GM23338 (cell line): ENCODE data around the gene GCG. TPM values are rescaled to one million over a fixed set of nuclear protein-coding genes. Genes with fewer than 3 reads are reported as not detected.

Experiments used
- ATAC-seq: fragments of 200-7000 bp; cut with Tn5 transposase; 3 replicates; pipeline ENCODE4 v1.9.1; 2020
- DNase-seq: peaks from one replicate; pipeline ENCODE4 v3.0.0-alpha.2; 2015; ENCODE audit warnings: low spot score
- H2AFZ ChIP-seq: fragments of 200-600 bp; sonication (generic); 2 replicates; pipeline ENCODE4 v1.8.0; 2016; ENCODE audit warnings: antibody characterized with exemption, mild to moderate bottlenecking, moderate library complexity
- H3F3A ChIP-seq: fragments of 200-600 bp; sonication (generic); replicated peaks from 2 replicates; pipeline ENCODE4 v1.8.0; 2017; ENCODE audit warnings: antibody characterized with exemption, mixed run types, low read depth
- H3K27ac ChIP-seq: fragments of 200-600 bp; sonication (generic); 2 replicates; pipeline ENCODE4 v1.6.1; 2016; ENCODE audit warnings: low read depth
- H3K27me3 ChIP-seq: fragments of 200-600 bp; sonication (generic); 2 replicates; pipeline ENCODE4 v1.8.0; 2016; ENCODE audit warnings: mild to moderate bottlenecking, mixed run types, moderate library complexity; ENCODE audit not compliant: insufficient read depth
- H3K36me3 ChIP-seq: fragments of 200-600 bp; sonication (generic); 2 replicates; pipeline ENCODE4 v1.8.0; 2016; ENCODE audit warnings: mild to moderate bottlenecking; ENCODE audit not compliant: insufficient read depth
- H3K4me1 ChIP-seq: fragments of 200-600 bp; sonication (generic); 2 replicates; pipeline ENCODE4 v1.8.0; 2016; ENCODE audit warnings: mild to moderate bottlenecking, moderate library complexity; ENCODE audit not compliant: insufficient read depth
- H3K4me2 ChIP-seq: fragments of 200-600 bp; sonication (generic); 2 replicates; pipeline ENCODE4 v1.7.1; 2017; ENCODE audit warnings: mixed run types
- H3K4me3 ChIP-seq: fragments of 200-600 bp; sonication (generic); 2 replicates; pipeline ENCODE4 v1.6.1; 2016; ENCODE audit warnings: mixed run types
- H3K79me2 ChIP-seq: fragments of 200-600 bp; sonication (generic); replicated peaks from 2 replicates; pipeline ENCODE4 v1.8.0; 2017; ENCODE audit warnings: mild to moderate bottlenecking; ENCODE audit not compliant: insufficient read depth
- H3K9me2 ChIP-seq: fragments of 200-600 bp; sonication (generic); 2 replicates; pipeline ENCODE4 v1.8.0; 2017; ENCODE audit not compliant: insufficient read depth
- H4K20me1 ChIP-seq: fragments of 200-600 bp; sonication (generic); replicated peaks from 2 replicates; pipeline ENCODE4 v1.8.0; 2017; ENCODE audit warnings: mild to moderate bottlenecking; ENCODE audit not compliant: insufficient read depth
- H3K27ac Mint-ChIP-seq: 2 replicates; pipeline ENCODE4 v1.8.0; 2020; ENCODE audit warnings: inconsistent platforms, mild to moderate bottlenecking, moderate library complexity, mixed read lengths
- H3K27me3 Mint-ChIP-seq: 3 replicates; pipeline ENCODE4 v1.8.0; 2022; ENCODE audit warnings: low read depth, mild to moderate bottlenecking, moderate library complexity, mixed read lengths, inconsistent platforms; ENCODE audit not compliant: insufficient read depth, poor library complexity
- H3K36me3 Mint-ChIP-seq: 3 replicates; pipeline ENCODE4 v1.8.0; 2021; ENCODE audit warnings: low read depth, mild to moderate bottlenecking, inconsistent platforms, moderate library complexity, mixed read lengths
- H3K4me1 Mint-ChIP-seq: 3 replicates; pipeline ENCODE4 v1.8.0; 2020; ENCODE audit warnings: mild to moderate bottlenecking, inconsistent platforms, mixed read lengths
- H3K4me3 Mint-ChIP-seq: 3 replicates; pipeline ENCODE4 v1.8.0; 2021; ENCODE audit warnings: moderate library complexity, mild to moderate bottlenecking, inconsistent platforms, mixed read lengths
- H3K9me3 Mint-ChIP-seq: 3 replicates; pipeline ENCODE4 v1.8.0; 2020; ENCODE audit warnings: moderate library complexity, mild to moderate bottlenecking, inconsistent platforms, mixed read lengths
- CREB1 ChIP-seq: fragments of 250-450 bp; sonication (Bioruptor Pico); IDR thresholded peaks from 2 replicates; pipeline ENCODE4 v1.5.0; 2020; ENCODE audit warnings: low read depth, mild to moderate bottlenecking, moderate library complexity
- EZH2 ChIP-seq: fragments of 200-600 bp; sonication (generic); IDR thresholded peaks from one replicate; pipeline ENCODE4 v1.8.0; 2017; ENCODE audit warnings: antibody characterized with exemption, mild to moderate bottlenecking, low read depth; ENCODE audit not compliant: unreplicated experiment
- EZH2phosphoT487 ChIP-seq: fragments of 200-600 bp; sonication (generic); IDR thresholded peaks from one replicate; pipeline ENCODE4 v1.8.1; 2018; ENCODE audit warnings: antibody characterized with exemption; ENCODE audit not compliant: unreplicated experiment
- JUNB ChIP-seq: IDR thresholded peaks from one replicate; pipeline ENCODE4 v1.6.1; 2016; ENCODE audit warnings: antibody characterized with exemption; ENCODE audit not compliant: unreplicated experiment
- NANOG ChIP-seq: IDR thresholded peaks from 2 replicates; pipeline ENCODE4 v1.6.1; 2016; ENCODE audit warnings: antibody characterized with exemption, borderline replicate concordance
- POLR2AphosphoS5 ChIP-seq: IDR thresholded peaks from 2 replicates; pipeline ENCODE4 v1.6.1; 2016; ENCODE audit warnings: antibody characterized with exemption, low read depth
- STAT1 ChIP-seq: IDR thresholded peaks from one replicate; pipeline ENCODE4 v1.6.1; 2016; ENCODE audit warnings: antibody characterized with exemption; ENCODE audit not compliant: unreplicated experiment
- ZNF114 ChIP-seq: fragments of 250-450 bp; sonication (Bioruptor Pico); IDR thresholded peaks from 2 replicates; pipeline ENCODE4 v1.5.0; 2020; ENCODE audit warnings: mild to moderate bottlenecking, moderate library complexity
- ZNF331 ChIP-seq: fragments of 250-450 bp; sonication (Bioruptor Pico); IDR thresholded peaks from 2 replicates; pipeline ENCODE4 v1.5.0; 2020; ENCODE audit warnings: low read depth, mild to moderate bottlenecking, moderate library complexity
- polyA plus RNA-seq: library from polyadenylated mRNA; unstranded; fragments of >200 nt; fragmentation: Nextera tagmentation; extraction: Ambion mirVana; gene quantifications from 2 replicates; pipeline ENCODE4 v1.2.1, GENCODE V29; 2016
- total RNA-seq: library from RNA; depleted of rRNA; stranded (reverse); fragments of >200 nt; shearing (Covaris generic); gene quantifications from 2 replicates; pipeline ENCODE4 v1.2.3, GENCODE V29; 2014
- TF ChIP-seq, protein P1 (sequence below), 2 experiments: fragments of 200-600 bp in 1 of 2; sonication (generic) in 1 of 2; conservative IDR thresholded peaks; 2 replicates each; pipeline versions ENCODE4 v1.5.1 to v1.6.1; 2016 to 2017; ENCODE audit warnings: antibody characterized with exemption in 2 of 2, low read depth in 2 of 2, mild to moderate bottlenecking in 2 of 2, moderate library complexity in 1 of 2
- TF ChIP-seq, protein P2 (sequence below): IDR thresholded peaks from one replicate; pipeline ENCODE4 v1.6.1; 2018; ENCODE audit warnings: antibody characterized with exemption; ENCODE audit not compliant: unreplicated experiment
- TF ChIP-seq, protein P3 (sequence below): IDR thresholded peaks from 2 replicates; pipeline ENCODE4 v1.6.1; 2016; ENCODE audit warnings: antibody characterized with exemption
- TF ChIP-seq, protein P4 (sequence below): fragments of 250-450 bp; sonication (Bioruptor Pico); IDR thresholded peaks from 2 replicates; pipeline ENCODE4 v1.5.0; 2020; ENCODE audit warnings: mild to moderate bottlenecking, moderate library complexity

GCG gene
- total and polyA plus RNA-seq, 2 experiments from 2014 or later: not detected

DNA sequence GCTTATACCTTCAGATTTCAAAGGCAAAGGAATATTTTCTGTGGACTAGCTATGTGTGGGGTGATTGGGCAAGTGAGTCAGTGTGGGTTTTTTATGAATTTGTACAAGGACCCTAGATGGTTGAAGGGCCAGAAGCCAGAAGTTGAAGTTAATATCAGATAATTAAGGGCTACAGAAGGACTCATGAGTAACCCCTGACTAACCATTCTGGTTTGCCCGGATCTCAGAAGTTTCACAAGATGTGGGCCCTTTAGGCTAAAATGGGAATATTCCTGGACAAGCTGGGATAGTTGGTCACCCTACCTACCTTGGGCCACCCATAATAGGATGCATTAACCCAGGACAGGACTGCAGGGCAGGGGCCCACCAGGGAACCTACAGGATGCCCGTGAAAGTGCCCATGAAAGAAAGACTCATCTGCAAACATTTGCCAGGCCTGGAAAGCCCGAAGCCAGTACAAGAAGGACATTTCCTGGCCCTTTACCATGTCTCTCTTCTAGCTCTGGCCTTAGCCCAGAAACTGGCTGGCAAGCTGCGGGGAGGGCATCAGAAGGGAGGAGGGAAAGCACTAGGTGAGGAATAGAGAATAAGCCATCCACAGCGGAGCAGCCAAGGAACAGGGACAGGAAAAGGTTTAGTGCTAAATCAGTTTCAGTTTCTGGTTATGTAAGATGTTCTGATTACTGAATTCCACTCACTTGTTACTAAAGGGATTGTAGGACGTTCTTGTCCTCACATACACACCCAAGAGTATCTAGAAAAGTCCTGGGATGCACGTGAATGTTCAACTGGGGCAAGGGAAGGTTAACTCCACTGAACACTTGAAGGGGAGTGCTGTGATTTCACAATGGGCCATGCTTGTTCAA is 33.6 kb downstream of the GCG start:
- TF ChIP-seq, protein P1, sequence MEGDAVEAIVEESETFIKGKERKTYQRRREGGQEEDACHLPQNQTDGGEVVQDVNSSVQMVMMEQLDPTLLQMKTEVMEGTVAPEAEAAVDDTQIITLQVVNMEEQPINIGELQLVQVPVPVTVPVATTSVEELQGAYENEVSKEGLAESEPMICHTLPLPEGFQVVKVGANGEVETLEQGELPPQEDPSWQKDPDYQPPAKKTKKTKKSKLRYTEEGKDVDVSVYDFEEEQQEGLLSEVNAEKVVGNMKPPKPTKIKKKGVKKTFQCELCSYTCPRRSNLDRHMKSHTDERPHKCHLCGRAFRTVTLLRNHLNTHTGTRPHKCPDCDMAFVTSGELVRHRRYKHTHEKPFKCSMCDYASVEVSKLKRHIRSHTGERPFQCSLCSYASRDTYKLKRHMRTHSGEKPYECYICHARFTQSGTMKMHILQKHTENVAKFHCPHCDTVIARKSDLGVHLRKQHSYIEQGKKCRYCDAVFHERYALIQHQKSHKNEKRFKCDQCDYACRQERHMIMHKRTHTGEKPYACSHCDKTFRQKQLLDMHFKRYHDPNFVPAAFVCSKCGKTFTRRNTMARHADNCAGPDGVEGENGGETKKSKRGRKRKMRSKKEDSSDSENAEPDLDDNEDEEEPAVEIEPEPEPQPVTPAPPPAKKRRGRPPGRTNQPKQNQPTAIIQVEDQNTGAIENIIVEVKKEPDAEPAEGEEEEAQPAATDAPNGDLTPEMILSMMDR (conservative IDR thresholded peaks at IDR 0.05; ENCODE audit: low read depth in 2 of 2): no peak
- no peak for TF ChIP-seq ZNF331 (CRISPR knock-in tag)
- TF ChIP-seq, protein P2, sequence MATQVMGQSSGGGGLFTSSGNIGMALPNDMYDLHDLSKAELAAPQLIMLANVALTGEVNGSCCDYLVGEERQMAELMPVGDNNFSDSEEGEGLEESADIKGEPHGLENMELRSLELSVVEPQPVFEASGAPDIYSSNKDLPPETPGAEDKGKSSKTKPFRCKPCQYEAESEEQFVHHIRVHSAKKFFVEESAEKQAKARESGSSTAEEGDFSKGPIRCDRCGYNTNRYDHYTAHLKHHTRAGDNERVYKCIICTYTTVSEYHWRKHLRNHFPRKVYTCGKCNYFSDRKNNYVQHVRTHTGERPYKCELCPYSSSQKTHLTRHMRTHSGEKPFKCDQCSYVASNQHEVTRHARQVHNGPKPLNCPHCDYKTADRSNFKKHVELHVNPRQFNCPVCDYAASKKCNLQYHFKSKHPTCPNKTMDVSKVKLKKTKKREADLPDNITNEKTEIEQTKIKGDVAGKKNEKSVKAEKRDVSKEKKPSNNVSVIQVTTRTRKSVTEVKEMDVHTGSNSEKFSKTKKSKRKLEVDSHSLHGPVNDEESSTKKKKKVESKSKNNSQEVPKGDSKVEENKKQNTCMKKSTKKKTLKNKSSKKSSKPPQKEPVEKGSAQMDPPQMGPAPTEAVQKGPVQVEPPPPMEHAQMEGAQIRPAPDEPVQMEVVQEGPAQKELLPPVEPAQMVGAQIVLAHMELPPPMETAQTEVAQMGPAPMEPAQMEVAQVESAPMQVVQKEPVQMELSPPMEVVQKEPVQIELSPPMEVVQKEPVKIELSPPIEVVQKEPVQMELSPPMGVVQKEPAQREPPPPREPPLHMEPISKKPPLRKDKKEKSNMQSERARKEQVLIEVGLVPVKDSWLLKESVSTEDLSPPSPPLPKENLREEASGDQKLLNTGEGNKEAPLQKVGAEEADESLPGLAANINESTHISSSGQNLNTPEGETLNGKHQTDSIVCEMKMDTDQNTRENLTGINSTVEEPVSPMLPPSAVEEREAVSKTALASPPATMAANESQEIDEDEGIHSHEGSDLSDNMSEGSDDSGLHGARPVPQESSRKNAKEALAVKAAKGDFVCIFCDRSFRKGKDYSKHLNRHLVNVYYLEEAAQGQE: no peak
- no peak for TF ChIP-seq STAT1
- TF ChIP-seq EZH2phosphoT487: no peak
- TF ChIP-seq, protein P3, sequence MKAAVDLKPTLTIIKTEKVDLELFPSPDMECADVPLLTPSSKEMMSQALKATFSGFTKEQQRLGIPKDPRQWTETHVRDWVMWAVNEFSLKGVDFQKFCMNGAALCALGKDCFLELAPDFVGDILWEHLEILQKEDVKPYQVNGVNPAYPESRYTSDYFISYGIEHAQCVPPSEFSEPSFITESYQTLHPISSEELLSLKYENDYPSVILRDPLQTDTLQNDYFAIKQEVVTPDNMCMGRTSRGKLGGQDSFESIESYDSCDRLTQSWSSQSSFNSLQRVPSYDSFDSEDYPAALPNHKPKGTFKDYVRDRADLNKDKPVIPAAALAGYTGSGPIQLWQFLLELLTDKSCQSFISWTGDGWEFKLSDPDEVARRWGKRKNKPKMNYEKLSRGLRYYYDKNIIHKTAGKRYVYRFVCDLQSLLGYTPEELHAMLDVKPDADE: no peak
- TF ChIP-seq CREB1 (CRISPR knock-in tag): no peak
- no peak for TF ChIP-seq EZH2
- no peak for TF ChIP-seq ZNF114
- TF ChIP-seq, protein P4, sequence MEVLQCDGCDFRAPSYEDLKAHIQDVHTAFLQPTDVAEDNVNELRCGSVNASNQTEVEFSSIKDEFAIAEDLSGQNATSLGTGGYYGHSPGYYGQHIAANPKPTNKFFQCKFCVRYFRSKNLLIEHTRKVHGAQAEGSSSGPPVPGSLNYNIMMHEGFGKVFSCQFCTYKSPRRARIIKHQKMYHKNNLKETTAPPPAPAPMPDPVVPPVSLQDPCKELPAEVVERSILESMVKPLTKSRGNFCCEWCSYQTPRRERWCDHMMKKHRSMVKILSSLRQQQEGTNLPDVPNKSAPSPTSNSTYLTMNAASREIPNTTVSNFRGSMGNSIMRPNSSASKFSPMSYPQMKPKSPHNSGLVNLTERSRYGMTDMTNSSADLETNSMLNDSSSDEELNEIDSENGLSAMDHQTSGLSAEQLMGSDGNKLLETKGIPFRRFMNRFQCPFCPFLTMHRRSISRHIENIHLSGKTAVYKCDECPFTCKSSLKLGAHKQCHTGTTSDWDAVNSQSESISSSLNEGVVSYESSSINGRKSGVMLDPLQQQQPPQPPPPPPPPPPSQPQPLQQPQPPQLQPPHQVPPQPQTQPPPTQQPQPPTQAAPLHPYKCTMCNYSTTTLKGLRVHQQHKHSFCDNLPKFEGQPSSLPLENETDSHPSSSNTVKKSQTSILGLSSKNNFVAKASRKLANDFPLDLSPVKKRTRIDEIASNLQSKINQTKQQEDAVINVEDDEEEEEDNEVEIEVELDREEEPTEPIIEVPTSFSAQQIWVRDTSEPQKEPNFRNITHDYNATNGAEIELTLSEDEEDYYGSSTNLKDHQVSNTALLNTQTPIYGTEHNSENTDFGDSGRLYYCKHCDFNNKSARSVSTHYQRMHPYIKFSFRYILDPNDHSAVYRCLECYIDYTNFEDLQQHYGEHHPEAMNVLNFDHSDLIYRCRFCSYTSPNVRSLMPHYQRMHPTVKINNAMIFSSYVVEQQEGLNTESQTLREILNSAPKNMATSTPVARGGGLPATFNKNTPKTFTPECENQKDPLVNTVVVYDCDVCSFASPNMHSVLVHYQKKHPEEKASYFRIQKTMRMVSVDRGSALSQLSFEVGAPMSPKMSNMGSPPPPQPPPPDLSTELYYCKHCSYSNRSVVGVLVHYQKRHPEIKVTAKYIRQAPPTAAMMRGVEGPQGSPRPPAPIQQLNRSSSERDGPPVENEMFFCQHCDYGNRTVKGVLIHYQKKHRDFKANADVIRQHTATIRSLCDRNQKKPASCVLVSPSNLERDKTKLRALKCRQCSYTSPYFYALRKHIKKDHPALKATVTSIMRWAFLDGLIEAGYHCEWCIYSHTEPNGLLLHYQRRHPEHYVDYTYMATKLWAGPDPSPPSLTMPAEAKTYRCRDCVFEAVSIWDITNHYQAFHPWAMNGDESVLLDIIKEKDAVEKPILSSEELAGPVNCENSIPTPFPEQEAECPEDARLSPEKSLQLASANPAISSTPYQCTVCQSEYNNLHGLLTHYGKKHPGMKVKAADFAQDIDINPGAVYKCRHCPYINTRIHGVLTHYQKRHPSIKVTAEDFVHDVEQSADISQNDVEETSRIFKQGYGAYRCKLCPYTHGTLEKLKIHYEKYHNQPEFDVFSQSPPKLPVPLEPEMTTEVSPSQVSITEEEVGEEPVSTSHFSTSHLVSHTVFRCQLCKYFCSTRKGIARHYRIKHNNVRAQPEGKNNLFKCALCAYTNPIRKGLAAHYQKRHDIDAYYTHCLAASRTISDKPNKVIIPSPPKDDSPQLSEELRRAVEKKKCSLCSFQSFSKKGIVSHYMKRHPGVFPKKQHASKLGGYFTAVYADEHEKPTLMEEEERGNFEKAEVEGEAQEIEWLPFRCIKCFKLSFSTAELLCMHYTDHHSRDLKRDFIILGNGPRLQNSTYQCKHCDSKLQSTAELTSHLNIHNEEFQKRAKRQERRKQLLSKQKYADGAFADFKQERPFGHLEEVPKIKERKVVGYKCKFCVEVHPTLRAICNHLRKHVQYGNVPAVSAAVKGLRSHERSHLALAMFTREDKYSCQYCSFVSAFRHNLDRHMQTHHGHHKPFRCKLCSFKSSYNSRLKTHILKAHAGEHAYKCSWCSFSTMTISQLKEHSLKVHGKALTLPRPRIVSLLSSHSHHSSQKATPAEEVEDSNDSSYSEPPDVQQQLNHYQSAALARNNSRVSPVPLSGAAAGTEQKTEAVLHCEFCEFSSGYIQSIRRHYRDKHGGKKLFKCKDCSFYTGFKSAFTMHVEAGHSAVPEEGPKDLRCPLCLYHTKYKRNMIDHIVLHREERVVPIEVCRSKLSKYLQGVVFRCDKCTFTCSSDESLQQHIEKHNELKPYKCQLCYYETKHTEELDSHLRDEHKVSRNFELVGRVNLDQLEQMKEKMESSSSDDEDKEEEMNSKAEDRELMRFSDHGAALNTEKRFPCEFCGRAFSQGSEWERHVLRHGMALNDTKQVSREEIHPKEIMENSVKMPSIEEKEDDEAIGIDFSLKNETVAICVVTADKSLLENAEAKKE (CRISPR knock-in tag): no peak
- TF ChIP-seq NANOG: no peak
- TF ChIP-seq JUNB: no peak
- no peak for TF ChIP-seq POLR2AphosphoS5
- H3K36me3 Mint-ChIP-seq: peaks cover 8% of the 10 kb centered on the region
- DNase-seq (no peak), ATAC-seq (no peak)
- H3K27me3 Mint-ChIP-seq: no peaks in the 10 kb centered on the region
- no peak overlapping the region for H3K27ac ChIP-seq
- no peak overlapping the region for H3K27ac Mint-ChIP-seq
- H3K4me2 ChIP-seq: no peak overlapping the region
- no peaks in the 10 kb centered on the region for H3K9me2 ChIP-seq
- no peak overlapping the region for H3K4me3 ChIP-seq
- H3K79me2 ChIP-seq: no peaks in the 10 kb centered on the region
- 0 out of 2 replicates have a peak, but pooled peaks cover 3% of the 10 kb centered on the region for H3K4me1 ChIP-seq
- H3K4me3 Mint-ChIP-seq: no peak overlapping the region
- H3K27me3 ChIP-seq: no peaks in the 10 kb centered on the region
- no peaks in the 10 kb centered on the region for H4K20me1 ChIP-seq
- no peak overlapping the region; the same call in 1 of the 2 replicates for H2AFZ ChIP-seq
- no peaks in the 10 kb centered on the region for H3F3A ChIP-seq
- H3K4me1 Mint-ChIP-seq: peaks cover 6% of the 10 kb centered on the region; the same call in 2 of the 3 replicates
- no peaks in the 10 kb centered on the region; the same call in 1 of the 2 replicates for H3K36me3 ChIP-seq
- peaks cover 8% of the 10 kb centered on the region for H3K9me3 Mint-ChIP-seq
